GM12878 (cell line): ENCODE results near the gene CARMIL3. TPM values are rescaled to one million over a fixed set of nuclear protein-coding genes. Genes with fewer than 3 reads are reported as not detected.

Source experiments
- ATAC-seq: fragments of 200-7000 bp; cut with Tn5 transposase; 3 replicates; pipeline ENCODE4 v1.9.1; 2020; ENCODE audit warnings: mild to moderate bottlenecking, moderate library complexity
- BruUV-seq: library from RNA; stranded (reverse); fragments of 400-500 nt; replicated peaks from 2 replicates; lab custom pipeline; 2021; lab: Mats Ljungman, UMichigan
- CTCF ChIA-PET: fragments of 300-600 bp; sonication (Branson Sonifier 250); formaldehyde crosslinking; extraction: SDS; loops from one replicate; lab custom pipeline; 2021; ENCODE audit warnings: inconsistent platforms; lab: Yijun Ruan, JAX
- POLR2A ChIA-PET: fragments of 350-600 bp; formaldehyde crosslinking; extraction: SDS; loops from one replicate; lab custom pipeline; 2021; ENCODE audit warnings: inconsistent platforms; lab: Charles Lee
- RAD21 ChIA-PET: fragments of 300-600 bp; sonication (Branson Sonifier 250); formaldehyde crosslinking; loops from one replicate; lab custom pipeline; 2023; ENCODE audit warnings: antibody characterized with exemption; ENCODE audit not compliant: unreplicated experiment; lab: Charles Lee
- SMC1A ChIA-PET: fragments of 300-600 bp; sonication (Branson Sonifier 250); formaldehyde crosslinking; loops from one replicate; lab custom pipeline; 2023; ENCODE audit not compliant: unreplicated experiment, uncharacterized antibody; lab: Charles Lee
- DNase-seq: peaks from one replicate; pipeline ENCODE4 v3.0.0-alpha.2; 2011; ENCODE audit warnings: low read depth, low spot score
- FAIRE-seq: peaks from 3 replicates; lab custom pipeline; 2011; peaks lifted over from hg19 to GRCh38; lab: Jason Lieb, UNC
- H2AFZ ChIP-seq: 2 replicates; pipeline ENCODE4 v1.6.0; 2011; ENCODE audit warnings: low read depth, low read length, control low read depth; ENCODE audit not compliant: control insufficient read depth
- H3K27ac ChIP-seq: 2 replicates; pipeline ENCODE4 v1.5.1; 2011; ENCODE audit warnings: control low read depth; ENCODE audit not compliant: control insufficient read depth, insufficient read depth
- H3K27me3 ChIP-seq, 2 experiments: replicated peaks in 1 of 2; 2 replicates each; pipeline versions ENCODE4 v1.6.0 to v1.6.1; 2011; ENCODE audit warnings: low read length in 1 of 2; ENCODE audit not compliant: control insufficient read depth in 2 of 2, insufficient read depth in 2 of 2
- H3K36me3 ChIP-seq, 2 experiments: 2 replicates each; pipeline ENCODE4 v1.5.1; 2011; ENCODE audit warnings: low read length in 1 of 2; ENCODE audit not compliant: control insufficient read depth in 2 of 2, insufficient read depth in 2 of 2
- H3K4me1 ChIP-seq: 2 replicates; pipeline ENCODE4 v1.6.1; 2011; ENCODE audit warnings: mild to moderate bottlenecking, low read length, moderate library complexity, mixed read lengths; ENCODE audit not compliant: control insufficient read depth, insufficient read depth
- H3K4me2 ChIP-seq: 2 replicates; pipeline ENCODE4 v1.6.0; 2011; ENCODE audit warnings: control low read depth; ENCODE audit not compliant: control insufficient read depth, insufficient read depth
- H3K4me3 ChIP-seq: fragments of 200-600 bp; sonication (generic); 2 replicates; pipeline ENCODE4 v1.5.1; 2016
- H3K79me2 ChIP-seq: 2 replicates; pipeline ENCODE4 v1.6.0; 2011; ENCODE audit warnings: low read length; ENCODE audit not compliant: control insufficient read depth, insufficient read depth
- H3K9ac ChIP-seq: 2 replicates; pipeline ENCODE4 v1.8.0; 2011; ENCODE audit warnings: low read length, control low read depth, mixed read lengths; ENCODE audit not compliant: control insufficient read depth, insufficient read depth
- H3K9me3 ChIP-seq: replicated peaks from 3 replicates; pipeline ENCODE4 v1.5.1; 2011; ENCODE audit warnings: mild to moderate bottlenecking, low read length; ENCODE audit not compliant: control insufficient read depth, insufficient read depth
- H4K20me1 ChIP-seq: 2 replicates; pipeline ENCODE4 v1.6.0; 2011; ENCODE audit not compliant: control insufficient read depth, insufficient read depth
- CHD1 ChIP-seq: IDR thresholded peaks from 2 replicates; pipeline ENCODE4 v1.6.1; 2012; ENCODE audit warnings: low read depth, low read length, improper control_type of control experiment
- RELA ChIP-seq: fragments of 450-650 bp; IDR thresholded peaks from 2 replicates; pipeline ENCODE4 v1.8.0; 2014; ENCODE audit warnings: borderline replicate concordance; ENCODE audit not compliant: partially characterized antibody
- ZNF384 ChIP-seq: IDR thresholded peaks from 2 replicates; pipeline ENCODE4 v1.6.1; 2012; ENCODE audit warnings: low read depth, mild to moderate bottlenecking, low read length, improper control_type of control experiment, borderline replicate concordance
- WGBS: methylation state at CpG from one replicate; pipeline ENCODE4 v1.1.6; 2016; ENCODE audit warnings: low lambda C conversion rate; ENCODE audit not compliant: insufficient replicate concordance, insufficient coverage; ENCODE audit errors: missing lambda C conversion rate; 5-methylcytosine and 5-hydroxymethylcytosine counted together
- in situ Hi-C: fragments of 300-500 bp; cut with MboI; formaldehyde crosslinking; loops from 9 replicates; pipeline ENCODE4 v1.14.3; 2018; ENCODE audit warnings: mixed read lengths
- intact Hi-C: fragments of 100-400 bp; cut with micrococcal nuclease; formaldehyde crosslinking; loops from one replicate; pipeline ENCODE4 v1.14.2; 2022; ENCODE audit not compliant: unreplicated experiment
- polyA plus RNA-seq, 11 experiments: library from polyadenylated mRNA; depleted of rRNA in 4 of 11; unstranded in 6 of 11; stranded (reverse) in 5 of 11; fragments of >200 nt; fragmentation: Nextera tagmentation in 4 of 11; fragmentation: Illumina TruSeq in 1 of 11; extraction: Ambion mirVana in 4 of 11; extraction: Trizol in 1 of 11; gene quantifications; 1 replicate in 1 of 11; 2 replicates in 10 of 11; pipeline versions ENCODE4 v1.2.1 to v1.2.3, GENCODE V29; 2011 to 2016; ENCODE audit warnings: inconsistent platforms in 2 of 11, missing spikeins in 2 of 11, low read depth in 1 of 11
- total RNA-seq, 4 experiments: library from RNA; depleted of rRNA in 3 of 4; stranded (reverse); fragments of >200 nt in 3 of 4; fragmentation: Illumina TruSeq in 1 of 4; extraction: Trizol in 1 of 4; gene quantifications; 2 replicates each; pipeline versions ENCODE4 v1.2.1 to v1.2.3, GENCODE V29; 2013 to 2021
- TF ChIP-seq, protein P1 (sequence below): fragments of 450-650 bp; formaldehyde crosslinking; IDR thresholded peaks from 2 replicates; pipeline ENCODE4 v1.5.0; 2022; ENCODE audit warnings: mild to moderate bottlenecking, missing genetic modification characterization

CARMIL3 gene
- total and polyA plus RNA-seq, 10 of the 15 experiments (the other 5 are each of a cell fraction or from before 2014, with no cell fraction given): 0.09 to 0.32 (median 0.25) TPM; not detected in 3

DNA sequence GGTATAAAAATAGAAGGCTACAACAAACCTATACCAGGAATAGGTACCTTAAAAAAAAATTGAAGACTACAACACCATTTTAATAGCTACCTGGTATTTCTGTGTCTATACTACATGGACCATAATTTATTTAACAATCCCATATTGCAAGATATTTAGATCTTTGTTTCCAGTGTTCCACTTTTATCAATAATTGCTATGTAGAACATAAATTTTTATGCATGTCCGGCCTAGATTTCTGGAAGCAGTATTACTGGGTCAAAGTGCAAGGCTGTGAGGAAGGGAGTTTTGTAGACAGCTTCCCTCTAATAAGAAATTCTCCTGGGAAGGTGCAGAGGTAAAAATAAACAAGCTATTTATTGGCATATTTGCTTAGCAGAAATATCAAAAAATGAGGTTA is 58.7 kb downstream of the CARMIL3 start:
- Histone ChIP-seq H3K4me3 (no peak overlapping the region), H4K20me1 (no peaks in the 10 kb centered on the region), H3K9ac (no peak overlapping the region), H3K4me2 (no peak overlapping the region), H3K27me3 (no peaks in the 10 kb centered on the region), H3K9me3 (no peaks in the 10 kb centered on the region), H3K4me1 (peaks cover 7% of the 10 kb centered on the region), H2AFZ (no peak overlapping the region), H3K79me2 (peaks cover 12% of the 10 kb centered on the region), H3K36me3 (no peaks in the 10 kb centered on the region), H3K27ac (no peak overlapping the region)
- CTCF ChIA-PET: interaction anchor here (0.7 to 11.3 kb wide), 18 partner anchors 14 to 229 kb away, joined by 3 to 294 read pairs (median 5); partner anchors contain the start of genes CARMIL3, CHMP4A, IRF9 and PCK2
- 97% methylated on average over 1 of the region's 1 CpG for WGBS
- intact Hi-C loops: no loop called here
- RAD21 ChIA-PET: interaction anchor here (0.6 to 6.9 kb wide), 11 partner anchors 8 to 197 kb away, joined by 3 to 153 read pairs (median 9); partner anchors contain the start of genes CIDEB, EMC9, IRF9 and PCK2
- TF ChIP-seq RELA (no peak), CHD1 (no peak), ZNF384 (no peak)
- TF ChIP-seq, protein P1, sequence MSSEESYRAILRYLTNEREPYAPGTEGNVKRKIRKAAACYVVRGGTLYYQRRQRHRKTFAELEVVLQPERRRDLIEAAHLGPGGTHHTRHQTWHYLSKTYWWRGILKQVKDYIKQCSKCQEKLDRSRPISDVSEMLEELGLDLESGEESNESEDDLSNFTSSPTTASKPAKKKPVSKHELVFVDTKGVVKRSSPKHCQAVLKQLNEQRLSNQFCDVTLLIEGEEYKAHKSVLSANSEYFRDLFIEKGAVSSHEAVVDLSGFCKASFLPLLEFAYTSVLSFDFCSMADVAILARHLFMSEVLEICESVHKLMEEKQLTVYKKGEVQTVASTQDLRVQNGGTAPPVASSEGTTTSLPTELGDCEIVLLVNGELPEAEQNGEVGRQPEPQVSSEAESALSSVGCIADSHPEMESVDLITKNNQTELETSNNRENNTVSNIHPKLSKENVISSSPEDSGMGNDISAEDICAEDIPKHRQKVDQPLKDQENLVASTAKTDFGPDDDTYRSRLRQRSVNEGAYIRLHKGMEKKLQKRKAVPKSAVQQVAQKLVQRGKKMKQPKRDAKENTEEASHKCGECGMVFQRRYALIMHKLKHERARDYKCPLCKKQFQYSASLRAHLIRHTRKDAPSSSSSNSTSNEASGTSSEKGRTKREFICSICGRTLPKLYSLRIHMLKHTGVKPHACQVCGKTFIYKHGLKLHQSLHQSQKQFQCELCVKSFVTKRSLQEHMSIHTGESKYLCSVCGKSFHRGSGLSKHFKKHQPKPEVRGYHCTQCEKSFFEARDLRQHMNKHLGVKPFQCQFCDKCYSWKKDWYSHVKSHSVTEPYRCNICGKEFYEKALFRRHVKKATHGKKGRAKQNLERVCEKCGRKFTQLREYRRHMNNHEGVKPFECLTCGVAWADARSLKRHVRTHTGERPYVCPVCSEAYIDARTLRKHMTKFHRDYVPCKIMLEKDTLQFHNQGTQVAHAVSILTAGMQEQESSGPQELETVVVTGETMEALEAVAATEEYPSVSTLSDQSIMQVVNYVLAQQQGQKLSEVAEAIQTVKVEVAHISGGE (CRISPR knock-in tag): no peak
- DNase-seq: no peak
- no TSS peak for BruUV-seq
- ATAC-seq: no peak
- POLR2A ChIA-PET: interaction anchor here (0.8 to 5.8 kb wide), 7 partner anchors 16 to 58 kb away, joined by 3 to 90 read pairs (median 12); partner anchors contain the start of genes IRF9, PCK2, PSME1 and PSME2
- FAIRE-seq: no peak
- SMC1A ChIA-PET: interaction anchor here (0.9 to 9.6 kb wide), 15 partner anchors 14 to 187 kb away, joined by 3 to 195 read pairs (median 14); partner anchors contain the start of genes CHMP4A, EMC9, IRF9 and PCK2
- in situ Hi-C loops: loop anchor here (25.0 kb wide), 1 partner anchor 798 kb away; the partner anchor contains the start of genes BCL2L2, PABPN1 and PPP1R3E
